GM23338 (cell line): Measurements from ENCODE around the gene CREB3L4. TPM values are rescaled to one million over a fixed set of nuclear protein-coding genes. Genes with fewer than 3 reads are reported as not detected.

Source experiments
- ATAC-seq: fragments of 200-7000 bp; cut with Tn5 transposase; 3 replicates; pipeline ENCODE4 v1.9.1; 2020
- DNase-seq: peaks from one replicate; pipeline ENCODE4 v3.0.0-alpha.2; 2015; ENCODE audit warnings: low spot score
- H2AFZ ChIP-seq: fragments of 200-600 bp; sonication (generic); 2 replicates; pipeline ENCODE4 v1.8.0; 2016; ENCODE audit warnings: antibody characterized with exemption, mild to moderate bottlenecking, moderate library complexity
- H3F3A ChIP-seq: fragments of 200-600 bp; sonication (generic); replicated peaks from 2 replicates; pipeline ENCODE4 v1.8.0; 2017; ENCODE audit warnings: antibody characterized with exemption, mixed run types, low read depth
- H3K27ac ChIP-seq: fragments of 200-600 bp; sonication (generic); 2 replicates; pipeline ENCODE4 v1.6.1; 2016; ENCODE audit warnings: low read depth
- H3K27me3 ChIP-seq: fragments of 200-600 bp; sonication (generic); 2 replicates; pipeline ENCODE4 v1.8.0; 2016; ENCODE audit warnings: mild to moderate bottlenecking, mixed run types, moderate library complexity; ENCODE audit not compliant: insufficient read depth
- H3K36me3 ChIP-seq: fragments of 200-600 bp; sonication (generic); 2 replicates; pipeline ENCODE4 v1.8.0; 2016; ENCODE audit warnings: mild to moderate bottlenecking; ENCODE audit not compliant: insufficient read depth
- H3K4me1 ChIP-seq: fragments of 200-600 bp; sonication (generic); 2 replicates; pipeline ENCODE4 v1.8.0; 2016; ENCODE audit warnings: mild to moderate bottlenecking, moderate library complexity; ENCODE audit not compliant: insufficient read depth
- H3K4me2 ChIP-seq: fragments of 200-600 bp; sonication (generic); 2 replicates; pipeline ENCODE4 v1.7.1; 2017; ENCODE audit warnings: mixed run types
- H3K4me3 ChIP-seq: fragments of 200-600 bp; sonication (generic); 2 replicates; pipeline ENCODE4 v1.6.1; 2016; ENCODE audit warnings: mixed run types
- H3K79me2 ChIP-seq: fragments of 200-600 bp; sonication (generic); replicated peaks from 2 replicates; pipeline ENCODE4 v1.8.0; 2017; ENCODE audit warnings: mild to moderate bottlenecking; ENCODE audit not compliant: insufficient read depth
- H3K9me2 ChIP-seq: fragments of 200-600 bp; sonication (generic); 2 replicates; pipeline ENCODE4 v1.8.0; 2017; ENCODE audit not compliant: insufficient read depth
- H4K20me1 ChIP-seq: fragments of 200-600 bp; sonication (generic); replicated peaks from 2 replicates; pipeline ENCODE4 v1.8.0; 2017; ENCODE audit warnings: mild to moderate bottlenecking; ENCODE audit not compliant: insufficient read depth
- H3K27ac Mint-ChIP-seq: 2 replicates; pipeline ENCODE4 v1.8.0; 2020; ENCODE audit warnings: inconsistent platforms, mild to moderate bottlenecking, moderate library complexity, mixed read lengths
- H3K27me3 Mint-ChIP-seq: 3 replicates; pipeline ENCODE4 v1.8.0; 2022; ENCODE audit warnings: low read depth, mild to moderate bottlenecking, moderate library complexity, mixed read lengths, inconsistent platforms; ENCODE audit not compliant: insufficient read depth, poor library complexity
- H3K36me3 Mint-ChIP-seq: 3 replicates; pipeline ENCODE4 v1.8.0; 2021; ENCODE audit warnings: low read depth, mild to moderate bottlenecking, inconsistent platforms, moderate library complexity, mixed read lengths
- H3K4me1 Mint-ChIP-seq: 3 replicates; pipeline ENCODE4 v1.8.0; 2020; ENCODE audit warnings: mild to moderate bottlenecking, inconsistent platforms, mixed read lengths
- H3K4me3 Mint-ChIP-seq: 3 replicates; pipeline ENCODE4 v1.8.0; 2021; ENCODE audit warnings: moderate library complexity, mild to moderate bottlenecking, inconsistent platforms, mixed read lengths
- H3K9me3 Mint-ChIP-seq: 3 replicates; pipeline ENCODE4 v1.8.0; 2020; ENCODE audit warnings: moderate library complexity, mild to moderate bottlenecking, inconsistent platforms, mixed read lengths
- CREB1 ChIP-seq: fragments of 250-450 bp; sonication (Bioruptor Pico); IDR thresholded peaks from 2 replicates; pipeline ENCODE4 v1.5.0; 2020; ENCODE audit warnings: low read depth, mild to moderate bottlenecking, moderate library complexity
- EZH2 ChIP-seq: fragments of 200-600 bp; sonication (generic); IDR thresholded peaks from one replicate; pipeline ENCODE4 v1.8.0; 2017; ENCODE audit warnings: antibody characterized with exemption, mild to moderate bottlenecking, low read depth; ENCODE audit not compliant: unreplicated experiment
- EZH2phosphoT487 ChIP-seq: fragments of 200-600 bp; sonication (generic); IDR thresholded peaks from one replicate; pipeline ENCODE4 v1.8.1; 2018; ENCODE audit warnings: antibody characterized with exemption; ENCODE audit not compliant: unreplicated experiment
- JUNB ChIP-seq: IDR thresholded peaks from one replicate; pipeline ENCODE4 v1.6.1; 2016; ENCODE audit warnings: antibody characterized with exemption; ENCODE audit not compliant: unreplicated experiment
- NANOG ChIP-seq: IDR thresholded peaks from 2 replicates; pipeline ENCODE4 v1.6.1; 2016; ENCODE audit warnings: antibody characterized with exemption, borderline replicate concordance
- STAT1 ChIP-seq: IDR thresholded peaks from one replicate; pipeline ENCODE4 v1.6.1; 2016; ENCODE audit warnings: antibody characterized with exemption; ENCODE audit not compliant: unreplicated experiment
- ZNF114 ChIP-seq: fragments of 250-450 bp; sonication (Bioruptor Pico); IDR thresholded peaks from 2 replicates; pipeline ENCODE4 v1.5.0; 2020; ENCODE audit warnings: mild to moderate bottlenecking, moderate library complexity
- ZNF331 ChIP-seq: fragments of 250-450 bp; sonication (Bioruptor Pico); IDR thresholded peaks from 2 replicates; pipeline ENCODE4 v1.5.0; 2020; ENCODE audit warnings: low read depth, mild to moderate bottlenecking, moderate library complexity
- polyA plus RNA-seq: library from polyadenylated mRNA; unstranded; fragments of >200 nt; fragmentation: Nextera tagmentation; extraction: Ambion mirVana; gene quantifications from 2 replicates; pipeline ENCODE4 v1.2.1, GENCODE V29; 2016
- total RNA-seq: library from RNA; depleted of rRNA; stranded (reverse); fragments of >200 nt; shearing (Covaris generic); gene quantifications from 2 replicates; pipeline ENCODE4 v1.2.3, GENCODE V29; 2014
- TF ChIP-seq, protein P1 (sequence below): fragments of 250-450 bp; sonication (Bioruptor Pico); IDR thresholded peaks from 2 replicates; pipeline ENCODE4 v1.5.0; 2020; ENCODE audit warnings: mild to moderate bottlenecking, moderate library complexity
- TF ChIP-seq, protein P2 (sequence below), 2 experiments: fragments of 200-600 bp in 1 of 2; sonication (generic) in 1 of 2; conservative IDR thresholded peaks; 2 replicates each; pipeline versions ENCODE4 v1.5.1 to v1.6.1; 2016 to 2017; ENCODE audit warnings: antibody characterized with exemption in 2 of 2, low read depth in 2 of 2, mild to moderate bottlenecking in 2 of 2, moderate library complexity in 1 of 2
- TF ChIP-seq, protein P3 (sequence below): IDR thresholded peaks from one replicate; pipeline ENCODE4 v1.6.1; 2018; ENCODE audit warnings: antibody characterized with exemption; ENCODE audit not compliant: unreplicated experiment

The CREB3L4 gene
- total and polyA plus RNA-seq, 2 experiments from 2014 or later, result 19.3 to 26.8 TPM

DNA sequence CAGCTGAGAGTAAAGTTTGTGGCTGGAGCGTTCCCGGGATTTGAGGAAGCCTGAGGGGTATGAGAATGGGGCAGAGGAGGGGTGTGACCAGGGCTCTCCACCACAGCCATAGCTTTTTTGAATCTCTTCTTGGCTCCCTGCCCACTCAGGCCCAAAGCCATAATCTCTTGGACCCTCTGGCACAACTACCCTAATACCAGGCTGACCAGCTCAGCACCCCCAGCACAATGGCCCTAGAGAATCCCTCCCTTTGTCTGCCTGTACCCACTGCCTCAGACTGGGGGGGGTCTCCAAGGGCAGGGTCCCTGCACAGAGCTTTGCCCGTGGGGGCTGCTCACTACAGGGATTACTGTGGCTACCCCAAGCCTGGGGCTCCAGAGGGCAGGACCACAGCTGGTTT, 28.7 kb upstream of the CREB3L4 start (continued):
- TF ChIP-seq, protein P1, sequence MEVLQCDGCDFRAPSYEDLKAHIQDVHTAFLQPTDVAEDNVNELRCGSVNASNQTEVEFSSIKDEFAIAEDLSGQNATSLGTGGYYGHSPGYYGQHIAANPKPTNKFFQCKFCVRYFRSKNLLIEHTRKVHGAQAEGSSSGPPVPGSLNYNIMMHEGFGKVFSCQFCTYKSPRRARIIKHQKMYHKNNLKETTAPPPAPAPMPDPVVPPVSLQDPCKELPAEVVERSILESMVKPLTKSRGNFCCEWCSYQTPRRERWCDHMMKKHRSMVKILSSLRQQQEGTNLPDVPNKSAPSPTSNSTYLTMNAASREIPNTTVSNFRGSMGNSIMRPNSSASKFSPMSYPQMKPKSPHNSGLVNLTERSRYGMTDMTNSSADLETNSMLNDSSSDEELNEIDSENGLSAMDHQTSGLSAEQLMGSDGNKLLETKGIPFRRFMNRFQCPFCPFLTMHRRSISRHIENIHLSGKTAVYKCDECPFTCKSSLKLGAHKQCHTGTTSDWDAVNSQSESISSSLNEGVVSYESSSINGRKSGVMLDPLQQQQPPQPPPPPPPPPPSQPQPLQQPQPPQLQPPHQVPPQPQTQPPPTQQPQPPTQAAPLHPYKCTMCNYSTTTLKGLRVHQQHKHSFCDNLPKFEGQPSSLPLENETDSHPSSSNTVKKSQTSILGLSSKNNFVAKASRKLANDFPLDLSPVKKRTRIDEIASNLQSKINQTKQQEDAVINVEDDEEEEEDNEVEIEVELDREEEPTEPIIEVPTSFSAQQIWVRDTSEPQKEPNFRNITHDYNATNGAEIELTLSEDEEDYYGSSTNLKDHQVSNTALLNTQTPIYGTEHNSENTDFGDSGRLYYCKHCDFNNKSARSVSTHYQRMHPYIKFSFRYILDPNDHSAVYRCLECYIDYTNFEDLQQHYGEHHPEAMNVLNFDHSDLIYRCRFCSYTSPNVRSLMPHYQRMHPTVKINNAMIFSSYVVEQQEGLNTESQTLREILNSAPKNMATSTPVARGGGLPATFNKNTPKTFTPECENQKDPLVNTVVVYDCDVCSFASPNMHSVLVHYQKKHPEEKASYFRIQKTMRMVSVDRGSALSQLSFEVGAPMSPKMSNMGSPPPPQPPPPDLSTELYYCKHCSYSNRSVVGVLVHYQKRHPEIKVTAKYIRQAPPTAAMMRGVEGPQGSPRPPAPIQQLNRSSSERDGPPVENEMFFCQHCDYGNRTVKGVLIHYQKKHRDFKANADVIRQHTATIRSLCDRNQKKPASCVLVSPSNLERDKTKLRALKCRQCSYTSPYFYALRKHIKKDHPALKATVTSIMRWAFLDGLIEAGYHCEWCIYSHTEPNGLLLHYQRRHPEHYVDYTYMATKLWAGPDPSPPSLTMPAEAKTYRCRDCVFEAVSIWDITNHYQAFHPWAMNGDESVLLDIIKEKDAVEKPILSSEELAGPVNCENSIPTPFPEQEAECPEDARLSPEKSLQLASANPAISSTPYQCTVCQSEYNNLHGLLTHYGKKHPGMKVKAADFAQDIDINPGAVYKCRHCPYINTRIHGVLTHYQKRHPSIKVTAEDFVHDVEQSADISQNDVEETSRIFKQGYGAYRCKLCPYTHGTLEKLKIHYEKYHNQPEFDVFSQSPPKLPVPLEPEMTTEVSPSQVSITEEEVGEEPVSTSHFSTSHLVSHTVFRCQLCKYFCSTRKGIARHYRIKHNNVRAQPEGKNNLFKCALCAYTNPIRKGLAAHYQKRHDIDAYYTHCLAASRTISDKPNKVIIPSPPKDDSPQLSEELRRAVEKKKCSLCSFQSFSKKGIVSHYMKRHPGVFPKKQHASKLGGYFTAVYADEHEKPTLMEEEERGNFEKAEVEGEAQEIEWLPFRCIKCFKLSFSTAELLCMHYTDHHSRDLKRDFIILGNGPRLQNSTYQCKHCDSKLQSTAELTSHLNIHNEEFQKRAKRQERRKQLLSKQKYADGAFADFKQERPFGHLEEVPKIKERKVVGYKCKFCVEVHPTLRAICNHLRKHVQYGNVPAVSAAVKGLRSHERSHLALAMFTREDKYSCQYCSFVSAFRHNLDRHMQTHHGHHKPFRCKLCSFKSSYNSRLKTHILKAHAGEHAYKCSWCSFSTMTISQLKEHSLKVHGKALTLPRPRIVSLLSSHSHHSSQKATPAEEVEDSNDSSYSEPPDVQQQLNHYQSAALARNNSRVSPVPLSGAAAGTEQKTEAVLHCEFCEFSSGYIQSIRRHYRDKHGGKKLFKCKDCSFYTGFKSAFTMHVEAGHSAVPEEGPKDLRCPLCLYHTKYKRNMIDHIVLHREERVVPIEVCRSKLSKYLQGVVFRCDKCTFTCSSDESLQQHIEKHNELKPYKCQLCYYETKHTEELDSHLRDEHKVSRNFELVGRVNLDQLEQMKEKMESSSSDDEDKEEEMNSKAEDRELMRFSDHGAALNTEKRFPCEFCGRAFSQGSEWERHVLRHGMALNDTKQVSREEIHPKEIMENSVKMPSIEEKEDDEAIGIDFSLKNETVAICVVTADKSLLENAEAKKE (CRISPR knock-in tag), result no peak
- TF ChIP-seq CREB1 (CRISPR knock-in tag), result no peak

DNA sequence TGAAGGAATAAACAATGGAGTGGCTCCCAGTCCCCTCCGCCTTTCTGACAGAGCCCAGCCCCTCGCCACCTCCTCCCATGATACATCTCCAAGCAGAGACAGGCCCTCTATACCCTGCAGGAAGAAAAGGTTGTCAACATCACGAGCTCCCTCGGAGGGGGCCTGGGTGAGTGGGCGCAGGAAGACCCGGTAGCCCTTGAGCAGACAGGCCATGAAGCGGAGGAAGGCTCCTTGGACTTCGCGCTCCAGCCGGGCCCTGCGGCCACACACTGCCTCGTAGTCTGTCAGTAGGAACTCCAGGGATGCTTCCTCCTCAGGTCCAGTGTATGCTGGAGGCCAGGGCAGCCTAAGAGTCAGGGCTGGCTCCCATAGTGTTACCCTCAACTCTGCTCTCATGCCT, 28.2 kb upstream of the CREB3L4 start:
- Histone ChIP-seq H3K4me2 (no peak overlapping the region), H3K27me3 (no peaks in the 10 kb centered on the region), H3K9me2 (no peaks in the 10 kb centered on the region), H3K27ac (no peak overlapping the region), H3K36me3 (peaks cover 20% of the 10 kb centered on the region), H3F3A (no peaks in the 10 kb centered on the region), H3K4me3 (no peak overlapping the region), H4K20me1 (no peaks in the 10 kb centered on the region), H3K4me1 (no peaks in the 10 kb centered on the region), H3K79me2 (peaks cover 2% of the 10 kb centered on the region), H2AFZ (no peak overlapping the region)
- H3K36me3 Mint-ChIP-seq, result peaks cover 73% of the 10 kb centered on the region
- ATAC-seq, result no peak
- no peak overlapping the region for H3K4me3 Mint-ChIP-seq
- H3K4me1 Mint-ChIP-seq, result peaks cover 1% of the 10 kb centered on the region; the same call in 1 of the 3 replicates
- no peaks in the 10 kb centered on the region for H3K9me3 Mint-ChIP-seq
- no peak for DNase-seq
- H3K27ac Mint-ChIP-seq, result no peak overlapping the region
- peaks cover 15% of the 10 kb centered on the region for H3K27me3 Mint-ChIP-seq
- TF ChIP-seq EZH2phosphoT487, result no peak
- TF ChIP-seq, protein P2, sequence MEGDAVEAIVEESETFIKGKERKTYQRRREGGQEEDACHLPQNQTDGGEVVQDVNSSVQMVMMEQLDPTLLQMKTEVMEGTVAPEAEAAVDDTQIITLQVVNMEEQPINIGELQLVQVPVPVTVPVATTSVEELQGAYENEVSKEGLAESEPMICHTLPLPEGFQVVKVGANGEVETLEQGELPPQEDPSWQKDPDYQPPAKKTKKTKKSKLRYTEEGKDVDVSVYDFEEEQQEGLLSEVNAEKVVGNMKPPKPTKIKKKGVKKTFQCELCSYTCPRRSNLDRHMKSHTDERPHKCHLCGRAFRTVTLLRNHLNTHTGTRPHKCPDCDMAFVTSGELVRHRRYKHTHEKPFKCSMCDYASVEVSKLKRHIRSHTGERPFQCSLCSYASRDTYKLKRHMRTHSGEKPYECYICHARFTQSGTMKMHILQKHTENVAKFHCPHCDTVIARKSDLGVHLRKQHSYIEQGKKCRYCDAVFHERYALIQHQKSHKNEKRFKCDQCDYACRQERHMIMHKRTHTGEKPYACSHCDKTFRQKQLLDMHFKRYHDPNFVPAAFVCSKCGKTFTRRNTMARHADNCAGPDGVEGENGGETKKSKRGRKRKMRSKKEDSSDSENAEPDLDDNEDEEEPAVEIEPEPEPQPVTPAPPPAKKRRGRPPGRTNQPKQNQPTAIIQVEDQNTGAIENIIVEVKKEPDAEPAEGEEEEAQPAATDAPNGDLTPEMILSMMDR (conservative IDR thresholded peaks at IDR 0.05; ENCODE audit: low read depth in 2 of 2), result no peak
- TF ChIP-seq ZNF331 (CRISPR knock-in tag), result no peak
- no peak for TF ChIP-seq JUNB
- TF ChIP-seq STAT1, result no peak
- no peak for TF ChIP-seq CREB1 (CRISPR knock-in tag)
- TF ChIP-seq, protein P3, sequence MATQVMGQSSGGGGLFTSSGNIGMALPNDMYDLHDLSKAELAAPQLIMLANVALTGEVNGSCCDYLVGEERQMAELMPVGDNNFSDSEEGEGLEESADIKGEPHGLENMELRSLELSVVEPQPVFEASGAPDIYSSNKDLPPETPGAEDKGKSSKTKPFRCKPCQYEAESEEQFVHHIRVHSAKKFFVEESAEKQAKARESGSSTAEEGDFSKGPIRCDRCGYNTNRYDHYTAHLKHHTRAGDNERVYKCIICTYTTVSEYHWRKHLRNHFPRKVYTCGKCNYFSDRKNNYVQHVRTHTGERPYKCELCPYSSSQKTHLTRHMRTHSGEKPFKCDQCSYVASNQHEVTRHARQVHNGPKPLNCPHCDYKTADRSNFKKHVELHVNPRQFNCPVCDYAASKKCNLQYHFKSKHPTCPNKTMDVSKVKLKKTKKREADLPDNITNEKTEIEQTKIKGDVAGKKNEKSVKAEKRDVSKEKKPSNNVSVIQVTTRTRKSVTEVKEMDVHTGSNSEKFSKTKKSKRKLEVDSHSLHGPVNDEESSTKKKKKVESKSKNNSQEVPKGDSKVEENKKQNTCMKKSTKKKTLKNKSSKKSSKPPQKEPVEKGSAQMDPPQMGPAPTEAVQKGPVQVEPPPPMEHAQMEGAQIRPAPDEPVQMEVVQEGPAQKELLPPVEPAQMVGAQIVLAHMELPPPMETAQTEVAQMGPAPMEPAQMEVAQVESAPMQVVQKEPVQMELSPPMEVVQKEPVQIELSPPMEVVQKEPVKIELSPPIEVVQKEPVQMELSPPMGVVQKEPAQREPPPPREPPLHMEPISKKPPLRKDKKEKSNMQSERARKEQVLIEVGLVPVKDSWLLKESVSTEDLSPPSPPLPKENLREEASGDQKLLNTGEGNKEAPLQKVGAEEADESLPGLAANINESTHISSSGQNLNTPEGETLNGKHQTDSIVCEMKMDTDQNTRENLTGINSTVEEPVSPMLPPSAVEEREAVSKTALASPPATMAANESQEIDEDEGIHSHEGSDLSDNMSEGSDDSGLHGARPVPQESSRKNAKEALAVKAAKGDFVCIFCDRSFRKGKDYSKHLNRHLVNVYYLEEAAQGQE, result no peak
- no peak for TF ChIP-seq NANOG
- no peak for TF ChIP-seq EZH2
- no peak for TF ChIP-seq ZNF114 (CRISPR knock-in tag)
